Panc1 (cell line): ENCODE results near the gene CNN2. TPM values are rescaled to one million over a fixed set of nuclear protein-coding genes. Genes with fewer than 3 reads are reported as not detected.

Experiments
- ATAC-seq: fragments of 200-7000 bp; cut with Tn5 transposase; 2 replicates; pipeline ENCODE4 v1.9.1; 2020; ENCODE audit warnings: mild to moderate bottlenecking, moderate library complexity
- BruUV-seq: library from RNA; stranded (reverse); fragments of 400-500 nt; replicated peaks from 2 replicates; lab custom pipeline; 2021; lab: Mats Ljungman, UMichigan
- CTCF ChIA-PET: fragments of 300-600 bp; sonication (Branson Sonifier 250); formaldehyde crosslinking; loops from one replicate; lab custom pipeline; 2022; ENCODE audit warnings: antibody characterized with exemption; lab: Charles Lee
- POLR2A ChIA-PET: fragments of 300-600 bp; sonication (Branson Sonifier 250); formaldehyde crosslinking; loops from one replicate; lab custom pipeline; 2022; ENCODE audit warnings: antibody characterized with exemption; lab: Charles Lee
- DNase-seq: peaks from one replicate; pipeline ENCODE4 v3.0.0-alpha.2; 2010; ENCODE audit warnings: low read depth, low spot score
- H3K27ac ChIP-seq: 2 replicates; pipeline ENCODE4 v1.5.1; 2011; ENCODE audit warnings: mild to moderate bottlenecking, low read length, inconsistent platforms
- H3K27me3 ChIP-seq: fragments of 200-500 bp; sonication (Bioruptor generic); 2 replicates; pipeline ENCODE4 v1.6.0; 2014; ENCODE audit warnings: low read length, inconsistent platforms; ENCODE audit not compliant: control insufficient read depth, insufficient read depth
- H3K36me3 ChIP-seq: fragments of 200-500 bp; sonication (Bioruptor generic); 2 replicates; pipeline ENCODE4 v1.5.1; 2014; ENCODE audit warnings: inconsistent platforms, mild to moderate bottlenecking, low read length, moderate library complexity; ENCODE audit not compliant: control insufficient read depth, insufficient read depth
- H3K4me1 ChIP-seq: 2 replicates; pipeline ENCODE4 v1.5.1; 2011; ENCODE audit warnings: inconsistent platforms, mild to moderate bottlenecking, low read length, moderate library complexity; ENCODE audit not compliant: control insufficient read depth, insufficient read depth
- H3K4me3 ChIP-seq, 2 experiments: 2 replicates each; pipeline ENCODE4 v1.5.1; 2011 to 2012; ENCODE audit warnings: low read depth in 2 of 2, low read length in 2 of 2, mild to moderate bottlenecking in 2 of 2, inconsistent platforms in 1 of 2, moderate library complexity in 1 of 2
- H3K9me3 ChIP-seq: fragments of 200-500 bp; sonication (Bioruptor generic); 2 replicates; pipeline ENCODE4 v1.5.1; 2014; ENCODE audit warnings: low read depth, mild to moderate bottlenecking, inconsistent platforms, low read length, moderate library complexity; ENCODE audit not compliant: control insufficient read depth, insufficient read depth
- POLR2AphosphoS5 ChIP-seq: IDR thresholded peaks from 2 replicates; pipeline ENCODE4 v1.6.1; 2012; ENCODE audit warnings: mild to moderate bottlenecking, low read depth, low read length, moderate library complexity
- SIN3A ChIP-seq: IDR thresholded peaks from 2 replicates; pipeline ENCODE4 v1.6.1; 2012; ENCODE audit warnings: low read depth, mild to moderate bottlenecking, low read length, moderate library complexity, borderline replicate concordance; ENCODE audit not compliant: insufficient read depth
- TCF7L2 ChIP-seq: IDR thresholded peaks from 2 replicates; pipeline ENCODE4 v1.6.1; 2011; ENCODE audit warnings: mild to moderate bottlenecking, low read depth, low read length, inconsistent platforms
- in situ Hi-C: cut with HindIII; loops from 2 replicates; pipeline ENCODE4 v1.10.0; 2016; ENCODE audit warnings: low sequenced_read_pairs, low pct_unique_long_range_greater_than_20kb
- intact Hi-C: fragments of 100-400 bp; cut with micrococcal nuclease; formaldehyde crosslinking; loops from one replicate; pipeline ENCODE4 v1.10.0; 2022; ENCODE audit not compliant: unreplicated experiment
- total RNA-seq: library from RNA; stranded (reverse); gene quantifications from one replicate; pipeline ENCODE4 v1.2.1, GENCODE V29; 2021; ENCODE audit not compliant: unreplicated experiment
- TF ChIP-seq, protein P1 (sequence below), 2 experiments: IDR thresholded peaks; 2 replicates each; pipeline ENCODE4 v1.6.1; 2011 to 2012; ENCODE audit warnings: low read depth in 2 of 2, control low read depth in 1 of 2, low read length in 1 of 2, mild to moderate bottlenecking in 1 of 2, moderate library complexity in 1 of 2; ENCODE audit not compliant: insufficient read depth in 1 of 2
- TF ChIP-seq, protein P2 (sequence below): fragments of 450-650 bp; IDR thresholded peaks from 2 replicates; pipeline ENCODE4 v1.5.1; 2017; ENCODE audit warnings: mild to moderate bottlenecking

The CNN2 gene
- total RNA-seq, 1 experiment from 2014 or later: 203 TPM

DNA sequence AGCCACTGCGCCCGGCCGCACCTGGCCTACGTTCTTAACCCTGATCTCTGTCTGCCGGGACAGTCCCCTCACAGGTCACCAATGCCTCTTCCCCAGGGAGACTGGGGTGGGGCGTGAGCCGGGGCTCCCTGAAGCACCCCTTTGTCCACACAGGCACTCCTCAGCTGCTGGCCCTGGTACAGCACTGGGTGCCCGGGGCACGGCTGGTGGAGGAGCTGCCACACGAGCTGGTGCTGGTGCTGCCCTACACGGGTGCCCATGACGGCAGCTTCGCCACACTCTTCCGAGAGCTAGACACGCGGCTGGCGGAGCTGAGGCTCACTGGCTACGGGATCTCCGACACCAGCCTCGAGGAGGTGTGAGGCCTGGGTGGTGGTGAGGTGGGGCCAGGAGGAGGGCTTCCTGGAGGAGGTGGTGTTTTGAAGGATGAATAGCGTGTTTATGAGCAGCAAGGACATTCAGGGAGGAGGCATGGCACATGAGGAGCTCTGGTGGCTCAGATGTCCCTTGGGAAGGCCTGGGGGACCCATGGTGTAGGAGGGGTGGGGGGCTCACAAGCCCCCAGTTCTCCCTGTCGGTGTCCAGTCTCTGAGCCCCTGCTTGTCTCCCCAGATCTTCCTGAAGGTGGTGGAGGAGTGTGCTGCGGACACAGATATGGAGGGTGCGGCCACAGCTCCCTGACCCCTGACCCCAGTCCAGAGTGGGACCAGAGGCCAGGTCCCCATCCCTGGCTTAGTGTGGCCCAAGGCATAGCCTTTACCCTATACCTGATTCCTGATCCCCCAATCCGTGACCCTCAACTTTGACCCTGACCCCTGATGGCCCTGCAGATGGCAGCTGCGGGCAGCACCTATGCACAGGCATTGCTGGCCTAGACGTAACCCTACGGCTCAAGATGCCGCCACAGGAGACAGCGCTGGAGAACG lies 27.0 kb downstream of the CNN2 start:
- Histone ChIP-seq H3K27ac (no peak overlapping the region), H3K4me3 (no peak overlapping the region), H3K4me1 (no peaks in the 10 kb centered on the region), H3K36me3 (no peaks in the 10 kb centered on the region), H3K27me3 (no peaks in the 10 kb centered on the region), H3K9me3 (no peaks in the 10 kb centered on the region)
- no TSS peak for BruUV-seq
- POLR2A ChIA-PET: interaction anchor here (0.5 kb wide), 1 partner anchor 10 kb away, joined by 6 read pairs; no protein-coding TSS in a partner anchor
- CTCF ChIA-PET: interaction anchor here (0.6 kb wide), 1 partner anchor 22 kb away, joined by 8 read pairs; no protein-coding TSS in a partner anchor
- intact Hi-C loops (no loop called here), in situ Hi-C loops (no loop called here)
- no peak for DNase-seq
- TF ChIP-seq SIN3A (no peak), TCF7L2 (no peak), POLR2AphosphoS5 (no peak)
- TF ChIP-seq, protein P1, sequence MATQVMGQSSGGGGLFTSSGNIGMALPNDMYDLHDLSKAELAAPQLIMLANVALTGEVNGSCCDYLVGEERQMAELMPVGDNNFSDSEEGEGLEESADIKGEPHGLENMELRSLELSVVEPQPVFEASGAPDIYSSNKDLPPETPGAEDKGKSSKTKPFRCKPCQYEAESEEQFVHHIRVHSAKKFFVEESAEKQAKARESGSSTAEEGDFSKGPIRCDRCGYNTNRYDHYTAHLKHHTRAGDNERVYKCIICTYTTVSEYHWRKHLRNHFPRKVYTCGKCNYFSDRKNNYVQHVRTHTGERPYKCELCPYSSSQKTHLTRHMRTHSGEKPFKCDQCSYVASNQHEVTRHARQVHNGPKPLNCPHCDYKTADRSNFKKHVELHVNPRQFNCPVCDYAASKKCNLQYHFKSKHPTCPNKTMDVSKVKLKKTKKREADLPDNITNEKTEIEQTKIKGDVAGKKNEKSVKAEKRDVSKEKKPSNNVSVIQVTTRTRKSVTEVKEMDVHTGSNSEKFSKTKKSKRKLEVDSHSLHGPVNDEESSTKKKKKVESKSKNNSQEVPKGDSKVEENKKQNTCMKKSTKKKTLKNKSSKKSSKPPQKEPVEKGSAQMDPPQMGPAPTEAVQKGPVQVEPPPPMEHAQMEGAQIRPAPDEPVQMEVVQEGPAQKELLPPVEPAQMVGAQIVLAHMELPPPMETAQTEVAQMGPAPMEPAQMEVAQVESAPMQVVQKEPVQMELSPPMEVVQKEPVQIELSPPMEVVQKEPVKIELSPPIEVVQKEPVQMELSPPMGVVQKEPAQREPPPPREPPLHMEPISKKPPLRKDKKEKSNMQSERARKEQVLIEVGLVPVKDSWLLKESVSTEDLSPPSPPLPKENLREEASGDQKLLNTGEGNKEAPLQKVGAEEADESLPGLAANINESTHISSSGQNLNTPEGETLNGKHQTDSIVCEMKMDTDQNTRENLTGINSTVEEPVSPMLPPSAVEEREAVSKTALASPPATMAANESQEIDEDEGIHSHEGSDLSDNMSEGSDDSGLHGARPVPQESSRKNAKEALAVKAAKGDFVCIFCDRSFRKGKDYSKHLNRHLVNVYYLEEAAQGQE (IDR thresholded peaks at IDR 0.05; ENCODE audit: insufficient read depth in 1 of 2, low read depth in 2 of 2, low read length in 1 of 2): no peak
- TF ChIP-seq, protein P2, sequence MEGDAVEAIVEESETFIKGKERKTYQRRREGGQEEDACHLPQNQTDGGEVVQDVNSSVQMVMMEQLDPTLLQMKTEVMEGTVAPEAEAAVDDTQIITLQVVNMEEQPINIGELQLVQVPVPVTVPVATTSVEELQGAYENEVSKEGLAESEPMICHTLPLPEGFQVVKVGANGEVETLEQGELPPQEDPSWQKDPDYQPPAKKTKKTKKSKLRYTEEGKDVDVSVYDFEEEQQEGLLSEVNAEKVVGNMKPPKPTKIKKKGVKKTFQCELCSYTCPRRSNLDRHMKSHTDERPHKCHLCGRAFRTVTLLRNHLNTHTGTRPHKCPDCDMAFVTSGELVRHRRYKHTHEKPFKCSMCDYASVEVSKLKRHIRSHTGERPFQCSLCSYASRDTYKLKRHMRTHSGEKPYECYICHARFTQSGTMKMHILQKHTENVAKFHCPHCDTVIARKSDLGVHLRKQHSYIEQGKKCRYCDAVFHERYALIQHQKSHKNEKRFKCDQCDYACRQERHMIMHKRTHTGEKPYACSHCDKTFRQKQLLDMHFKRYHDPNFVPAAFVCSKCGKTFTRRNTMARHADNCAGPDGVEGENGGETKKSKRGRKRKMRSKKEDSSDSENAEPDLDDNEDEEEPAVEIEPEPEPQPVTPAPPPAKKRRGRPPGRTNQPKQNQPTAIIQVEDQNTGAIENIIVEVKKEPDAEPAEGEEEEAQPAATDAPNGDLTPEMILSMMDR: no peak
- ATAC-seq: peak; percentile 29; the same call in 1 of the 2 replicates

DNA sequence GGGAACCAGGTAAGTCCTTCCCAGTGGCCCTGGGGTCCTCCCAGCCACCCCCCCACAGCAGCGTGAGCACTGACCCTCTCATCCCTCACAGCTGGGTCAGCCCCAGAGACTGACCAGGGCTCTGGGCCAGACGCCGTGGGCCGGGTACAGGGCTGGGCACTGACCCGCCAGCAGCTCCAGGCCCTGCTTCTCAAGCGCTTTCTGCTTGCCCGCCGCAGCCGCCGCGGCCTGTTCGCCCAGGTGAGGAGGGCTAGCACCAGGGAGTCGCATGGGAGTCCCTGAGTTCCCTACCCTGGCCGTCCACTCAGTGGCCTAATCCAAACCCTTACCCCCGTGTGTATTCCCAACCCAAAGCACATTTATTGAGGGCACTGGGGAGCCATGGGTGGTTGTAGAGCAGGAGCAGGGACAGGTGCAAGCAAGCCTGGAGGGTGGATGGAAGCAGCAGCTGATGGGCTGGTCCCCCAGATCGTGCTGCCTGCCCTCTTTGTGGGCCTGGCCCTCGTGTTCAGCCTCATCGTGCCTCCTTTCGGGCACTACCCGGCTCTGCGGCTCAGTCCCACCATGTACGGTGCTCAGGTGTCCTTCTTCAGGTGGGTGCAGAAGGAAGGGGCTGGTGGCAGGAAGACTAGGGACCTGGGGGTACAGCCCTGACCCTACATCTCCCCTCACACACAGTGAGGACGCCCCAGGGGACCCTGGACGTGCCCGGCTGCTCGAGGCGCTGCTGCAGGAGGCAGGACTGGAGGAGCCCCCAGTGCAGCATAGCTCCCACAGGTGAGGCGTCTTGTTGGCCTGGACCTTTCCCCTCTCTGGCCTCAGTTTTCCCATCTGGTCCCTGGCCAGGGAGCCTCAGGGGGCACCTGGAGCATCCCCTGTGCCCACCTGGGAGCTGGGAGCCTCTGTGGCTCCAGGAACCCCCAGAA lies 28.0 kb downstream of the CNN2 start:
- Histone ChIP-seq H3K27me3 (no peaks in the 10 kb centered on the region), H3K36me3 (no peaks in the 10 kb centered on the region), H3K4me1 (no peaks in the 10 kb centered on the region), H3K9me3 (no peaks in the 10 kb centered on the region), H3K27ac (no peak overlapping the region), H3K4me3 (no peak overlapping the region)
- ChIA-PET POLR2A (interaction anchor here (0.5 kb wide), 1 partner anchor 11 kb away, joined by 6 read pairs; no protein-coding TSS in a partner anchor), CTCF (interaction anchor here (0.7 kb wide), 1 partner anchor 190 kb away, joined by 4 read pairs; no protein-coding TSS in a partner anchor)
- intact Hi-C loops (no loop called here), in situ Hi-C loops (no loop called here)
- no peak for DNase-seq
- BruUV-seq: no TSS peak
- no peak for ATAC-seq
- no peak for TF ChIP-seq TCF7L2
- TF ChIP-seq, protein P1 (IDR thresholded peaks at IDR 0.05; ENCODE audit: insufficient read depth in 1 of 2, low read depth in 2 of 2, low read length in 1 of 2): no peak
- no peak for TF ChIP-seq SIN3A
- no peak for TF ChIP-seq POLR2AphosphoS5
- TF ChIP-seq, protein P2: no peak
